Esophagus muscularis mucosa (tissue), 4 donors: Measurements from ENCODE around the gene TEAD1. TPM values are rescaled to one million over a fixed set of nuclear protein-coding genes. Genes with fewer than 3 reads are reported as not detected.

ENCODE experiments used
- DNase-seq: peaks from one replicate; pipeline ENCODE4 v3.0.0-alpha.2; 2017; ENCODE audit errors: extremely low spot score
- H3K27ac ChIP-seq, 4 donors: fragments of 200-600 bp; sonication (generic); replicated peaks in 1 of 4; 1 replicate in 3 of 4; 2 replicates in 1 of 4; pipeline ENCODE4 v1.5.1; 2016 to 2019; ENCODE audit warnings: mild to moderate bottlenecking in 1 of 4
- H3K27me3 ChIP-seq, 4 donors: fragments of 200-600 bp; sonication (generic); one replicate each; pipeline versions ENCODE4 v1.5.1 to v1.6.0; 2016 to 2019
- H3K36me3 ChIP-seq, 4 donors: fragments of 200-600 bp; sonication (generic); one replicate each; pipeline ENCODE4 v1.5.1; 2016 to 2019
- H3K4me1 ChIP-seq, 4 donors: fragments of 200-600 bp; sonication (generic); one replicate each; pipeline ENCODE4 v1.5.1; 2016 to 2019
- H3K4me3 ChIP-seq, 4 donors: fragments of 200-600 bp; sonication (generic); 1 replicate in 2 of 4; 2 replicates in 2 of 4; pipeline ENCODE4 v1.5.1; 2016 to 2019; ENCODE audit warnings: mild to moderate bottlenecking in 4 of 4, moderate library complexity in 1 of 4
- H3K9me3 ChIP-seq, 4 donors: fragments of 200-600 bp; sonication (generic); 1 replicate in 3 of 4; 2 replicates in 1 of 4; pipeline ENCODE4 v1.5.1; 2016 to 2019
- EP300 ChIP-seq: sonication (generic); formaldehyde crosslinking; IDR thresholded peaks from one replicate; pipeline ENCODE4 v1.6.1; 2017; ENCODE audit warnings: antibody characterized with exemption
- POLR2A ChIP-seq: fragments of 450-650 bp; IDR thresholded peaks from one replicate; pipeline ENCODE4 v1.6.1; 2017; ENCODE audit warnings: antibody characterized with exemption, moderate library complexity, mild to moderate bottlenecking, low read depth
- POLR2AphosphoS5 ChIP-seq, 2 donors: sonication (generic); formaldehyde crosslinking; IDR thresholded peaks; one replicate each; pipeline ENCODE4 v1.6.1; 2017; ENCODE audit warnings: antibody characterized with exemption in 2 of 2
- WGBS: methylation state at CpG from one replicate; pipeline ENCODE4 v1.1.5; 2018; 5-methylcytosine and 5-hydroxymethylcytosine counted together
- intact Hi-C: fragments of 100-400 bp; cut with DNase I; formaldehyde crosslinking; loops from one replicate; pipeline ENCODE4 v1.15.1; 2023
- total RNA-seq, 4 donors: library from RNA; depleted of rRNA; stranded (reverse); fragments of >200 nt; gene quantifications; one replicate each; pipeline versions ENCODE4 v1.1.0 to v1.2.1, GENCODE V29; 2016
- TF ChIP-seq, protein P1 (sequence below), 3 experiments: fragments of 200-600 bp in 2 of 3; fragments of 450-650 bp in 1 of 3; sonication (generic) in 2 of 3; IDR thresholded peaks; one replicate each; pipeline ENCODE4 v1.5.1; 2017 to 2019; ENCODE audit warnings: antibody characterized with exemption in 3 of 3, mild to moderate bottlenecking in 2 of 3, moderate library complexity in 1 of 3

Gene TEAD1
- total RNA-seq, 4 donors from 2014 or later: 147 to 307 (median 232) TPM

DNA sequence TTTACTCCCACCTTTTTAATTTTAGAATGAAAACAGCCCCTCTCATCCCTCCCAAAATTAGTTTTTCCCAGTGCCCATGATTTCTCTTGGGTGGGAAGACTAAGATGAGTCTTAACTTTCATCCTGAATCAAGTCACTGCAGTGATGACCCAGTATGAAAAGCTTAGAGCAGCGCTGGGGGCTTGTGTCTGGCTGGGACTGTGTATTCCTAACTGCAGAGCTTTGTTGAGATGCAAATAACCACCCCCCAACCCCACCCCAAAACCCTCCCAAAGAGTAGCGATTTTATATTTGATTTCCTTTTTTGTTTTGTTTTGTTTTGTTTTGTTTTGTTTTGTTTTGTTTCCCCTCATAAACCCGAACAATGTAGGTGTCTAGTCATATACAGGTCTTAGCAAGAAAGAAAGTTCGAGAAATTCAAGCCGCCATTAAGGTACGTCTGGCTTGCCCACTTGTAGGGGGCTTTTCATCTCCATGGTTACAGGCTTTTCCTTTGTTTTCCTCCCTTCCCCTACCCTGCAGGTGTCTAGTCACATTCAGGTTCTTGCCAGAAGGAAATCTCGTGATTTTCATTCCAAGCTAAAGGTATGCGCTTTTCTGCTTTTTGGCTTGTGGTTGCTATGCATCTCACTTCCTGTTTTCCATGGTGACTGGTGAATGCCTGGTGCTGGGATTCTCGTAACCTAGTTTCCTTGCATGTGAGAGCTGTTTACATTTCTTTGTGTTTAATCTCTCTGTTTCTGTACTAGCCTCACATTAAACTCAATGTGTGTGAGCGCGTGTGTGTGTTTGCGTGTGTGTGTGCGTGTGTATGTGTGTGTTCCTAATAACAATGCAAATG lies 190.3 kb downstream of the TEAD1 start:
- Histone ChIP-seq H3K9me3 (no peaks in the 10 kb centered on the region), H3K27ac (peak overlapping the region in 1 of 4 donors; percentile 2), H3K27me3 (no peaks in the 10 kb centered on the region), H3K4me1 (peaks cover 8 to 49% (median 43%) of the 10 kb centered on the region in 4 donors), H3K36me3 (no peaks in the 10 kb centered on the region), H3K4me3 (no peak overlapping the region)
- DNase-seq: no peak
- intact Hi-C loops: no loop called here
- 56% methylated on average over 13 of the region's 13 CpGs for WGBS
- no peak for TF ChIP-seq POLR2A
- TF ChIP-seq, protein P1, sequence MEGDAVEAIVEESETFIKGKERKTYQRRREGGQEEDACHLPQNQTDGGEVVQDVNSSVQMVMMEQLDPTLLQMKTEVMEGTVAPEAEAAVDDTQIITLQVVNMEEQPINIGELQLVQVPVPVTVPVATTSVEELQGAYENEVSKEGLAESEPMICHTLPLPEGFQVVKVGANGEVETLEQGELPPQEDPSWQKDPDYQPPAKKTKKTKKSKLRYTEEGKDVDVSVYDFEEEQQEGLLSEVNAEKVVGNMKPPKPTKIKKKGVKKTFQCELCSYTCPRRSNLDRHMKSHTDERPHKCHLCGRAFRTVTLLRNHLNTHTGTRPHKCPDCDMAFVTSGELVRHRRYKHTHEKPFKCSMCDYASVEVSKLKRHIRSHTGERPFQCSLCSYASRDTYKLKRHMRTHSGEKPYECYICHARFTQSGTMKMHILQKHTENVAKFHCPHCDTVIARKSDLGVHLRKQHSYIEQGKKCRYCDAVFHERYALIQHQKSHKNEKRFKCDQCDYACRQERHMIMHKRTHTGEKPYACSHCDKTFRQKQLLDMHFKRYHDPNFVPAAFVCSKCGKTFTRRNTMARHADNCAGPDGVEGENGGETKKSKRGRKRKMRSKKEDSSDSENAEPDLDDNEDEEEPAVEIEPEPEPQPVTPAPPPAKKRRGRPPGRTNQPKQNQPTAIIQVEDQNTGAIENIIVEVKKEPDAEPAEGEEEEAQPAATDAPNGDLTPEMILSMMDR (IDR thresholded peaks at IDR 0.05): no peak
- peak; percentile 24 to 48 for TF ChIP-seq POLR2AphosphoS5 (IDR thresholded peaks at IDR 0.05)
- no peak for TF ChIP-seq EP300

- H3K27ac ChIP-seq: no peak overlapping the region
- no peaks in the 10 kb centered on the region for H3K9me3 ChIP-seq
- H3K4me1 ChIP-seq: peaks cover 8 to 51% (median 43%) of the 10 kb centered on the region in 4 donors
- intact Hi-C loops: no loop called here
- DNase-seq: no peak
- no peaks in the 10 kb centered on the region for H3K27me3 ChIP-seq
- no peaks in the 10 kb centered on the region for H3K36me3 ChIP-seq
- no peak overlapping the region for H3K4me3 ChIP-seq
- TF ChIP-seq EP300: no peak
- no peak for TF ChIP-seq POLR2AphosphoS5 (IDR thresholded peaks at IDR 0.05)
- TF ChIP-seq POLR2A: no peak
- TF ChIP-seq, protein P1 (IDR thresholded peaks at IDR 0.05): no peak
- 85% methylated on average over 6 of the region's 6 CpGs for WGBS
Observed at GRCh38 chr11:12865863-12866595, 191.8 kb downstream of the TEAD1 start.

- no peak for TF ChIP-seq POLR2A
- TF ChIP-seq, protein P1 (IDR thresholded peaks at IDR 0.05): no peak
- no peak for TF ChIP-seq EP300
- TF ChIP-seq POLR2AphosphoS5 (IDR thresholded peaks at IDR 0.05): no peak
- no peak overlapping the region for H3K27ac ChIP-seq
- WGBS: 67% methylated on average over 2 of the region's 2 CpGs
- no peak overlapping the region for H3K4me3 ChIP-seq
- intact Hi-C loops: no loop called here
- H3K36me3 ChIP-seq: peaks cover 0 to 5% (median 0%) of the 10 kb centered on the region in 4 donors
- no peak for DNase-seq
- no peaks in the 10 kb centered on the region for H3K9me3 ChIP-seq
- H3K4me1 ChIP-seq: peaks cover 8 to 48% (median 38%) of the 10 kb centered on the region in 4 donors
- no peaks in the 10 kb centered on the region for H3K27me3 ChIP-seq
Observed at GRCh38 chr11:12867531-12867930, 193.3 kb downstream of the TEAD1 start.

GRCh38 chr11:12868315-12869073 lies 194.3 kb downstream of the TEAD1 start:
- Histone ChIP-seq H3K4me1 (peaks cover 4 to 38% (median 28%) of the 10 kb centered on the region in 4 donors), H3K27me3 (no peaks in the 10 kb centered on the region), H3K36me3 (peaks cover 0 to 5% (median 0%) of the 10 kb centered on the region in 4 donors), H3K27ac (no peak overlapping the region), H3K9me3 (no peaks in the 10 kb centered on the region), H3K4me3 (no peak overlapping the region)
- DNase-seq: no peak
- intact Hi-C loops: no loop called here
- 77% methylated on average over 3 of the region's 3 CpGs for WGBS
- TF ChIP-seq, protein P1 (IDR thresholded peaks at IDR 0.05): peak in 1 of 3 experiments; percentile 6
- no peak for TF ChIP-seq EP300
- TF ChIP-seq POLR2AphosphoS5 (IDR thresholded peaks at IDR 0.05): no peak
- no peak for TF ChIP-seq POLR2A
